Inflammatory macrophage treated with lipopolysaccharide for 4 hours (primary cell): ENCODE results near the gene MYO9A.
"Not testable (repeated sequence)": the region's sequence is repeated elsewhere in the genome, so short reads cannot be mapped to it uniquely, and the experiment has no call there.

ENCODE experiments used
- DNase-seq: peaks from one replicate; pipeline ENCODE4 v3.0.0-alpha.2; 2020

The MYO9A gene

GRCh38 chr15:71939981-71940588 is 177.9 kb downstream of the MYO9A start:
- DNase-seq = no peak

GRCh38 chr15:71937650-71938311 is 180.2 kb downstream of the MYO9A start:
- DNase-seq = no peak

- no peak for DNase-seq
These were observed 183.5 kb downstream of the MYO9A start for GRCh38 chr15:71934446-71934845.

- no peak for DNase-seq
These were observed 185.3 kb downstream of the MYO9A start for GRCh38 chr15:71932689-71933088.

GRCh38 chr15:71931261-71931660 is 186.7 kb downstream of the MYO9A start:
- DNase-seq = no peak

GRCh38 chr15:71925145-71925544 is 192.8 kb downstream of the MYO9A start:
- DNase-seq = no peak

- DNase-seq = no peak
These were observed 196.8 kb downstream of the MYO9A start for GRCh38 chr15:71921191-71921590.

- DNase-seq = no peak
These were observed 197.4 kb downstream of the MYO9A start for GRCh38 chr15:71920573-71920972.

GRCh38 chr15:71916834-71917233 is 201.1 kb downstream of the MYO9A start:
- no peak for DNase-seq

GRCh38 chr15:71914092-71914491 is 203.9 kb downstream of the MYO9A start:
- no peak for DNase-seq

GRCh38 chr15:71899674-71900073 is 218.3 kb downstream of the MYO9A start:
- DNase-seq = no peak

GRCh38 chr15:71893691-71894090 is 224.3 kb downstream of the MYO9A start:
- DNase-seq = no peak

- no peak for DNase-seq
These were observed 225.6 kb downstream of the MYO9A start for GRCh38 chr15:71892335-71892734.

- DNase-seq = no peak
These were observed 226.9 kb downstream of the MYO9A start for GRCh38 chr15:71891026-71891425.

- DNase-seq = no peak
These were observed 228.0 kb downstream of the MYO9A start for GRCh38 chr15:71889947-71890346.

- DNase-seq = no peak
These were observed 228.6 kb downstream of the MYO9A start for GRCh38 chr15:71889385-71889784.

GRCh38 chr15:71888797-71889196 is 229.2 kb downstream of the MYO9A start:
- no peak for DNase-seq

- DNase-seq = no peak
These were observed 232.6 kb downstream of the MYO9A start for GRCh38 chr15:71885390-71885789.

GRCh38 chr15:71883447-71883846 is 234.5 kb downstream of the MYO9A start:
- no peak for DNase-seq

GRCh38 chr15:71880276-71880675 is 237.7 kb downstream of the MYO9A start:
- DNase-seq = no peak

GRCh38 chr15:71874245-71874644 is 243.7 kb downstream of the MYO9A start:
- no peak for DNase-seq

- DNase-seq = not testable (repeated sequence)
These were observed 259.7 kb downstream of the MYO9A start for GRCh38 chr15:71858232-71858631.

- no peak for DNase-seq
These were observed 264.4 kb downstream of the MYO9A start for GRCh38 chr15:71853543-71853942.

GRCh38 chr15:71844916-71845315 is 273.0 kb downstream of the MYO9A start:
- DNase-seq = no peak

- no peak for DNase-seq
These were observed 276.4 kb downstream of the MYO9A start for GRCh38 chr15:71841563-71841962.
